Stimulated activated CD4-positive, alpha-beta T cell treated with anti-CD3 and anti-CD28 coated beads, Interleukin-12 subunit alpha, Interleukin-12 subunit beta, amount 100 ng/mL, for 24 hours (primary cell): ENCODE data around the gene ESYT2.
"Not testable (repeated sequence)": the region's sequence is repeated elsewhere in the genome, so short reads cannot be mapped to it uniquely, and the experiment has no call there.

ENCODE experiments used
- DNase-seq, 2 experiments: peaks; one replicate each; pipeline ENCODE4 v3.0.0-alpha.2; 2020; ENCODE audit warnings: low read depth in 2 of 2

ESYT2 gene

GRCh38 chr7:158829342-158830210 is at the start of gene ESYT2:
TSS of gene ESYT2 (minus strand) at chr7:158829509. CDS start at chr7:158829418, 91 bp downstream.
- peak; percentile 99 for DNase-seq

- not testable (repeated sequence) for DNase-seq
Measured at GRCh38 chr7:158878151-158879079, 49.1 kb upstream of the ESYT2 start.

GRCh38 chr7:158876984-158877383 is 47.7 kb upstream of the ESYT2 start:
- DNase-seq: no peak

GRCh38 chr7:158869876-158870275 is 40.6 kb upstream of the ESYT2 start:
- no peak for DNase-seq

- no peak for DNase-seq
Measured at GRCh38 chr7:158868764-158869410, 39.6 kb upstream of the ESYT2 start.

GRCh38 chr7:158867214-158867984 is 38.1 kb upstream of the ESYT2 start:
- no peak for DNase-seq

- DNase-seq: no peak
Measured at GRCh38 chr7:158865977-158866376, 36.7 kb upstream of the ESYT2 start.

- no peak for DNase-seq
Measured at GRCh38 chr7:158865462-158865922, 36.2 kb upstream of the ESYT2 start.

GRCh38 chr7:158864833-158865232 is 35.5 kb upstream of the ESYT2 start:
- DNase-seq: no peak

GRCh38 chr7:158864507-158864820 is 35.2 kb upstream of the ESYT2 start:
- DNase-seq: no peak

- DNase-seq: peak in 1 of 2 experiments; percentile 42
Measured at GRCh38 chr7:158863611-158864506, 34.5 kb upstream of the ESYT2 start.

- DNase-seq: peak in 1 of 2 experiments; percentile 26
Measured at GRCh38 chr7:158862985-158863610, 33.8 kb upstream of the ESYT2 start.

- DNase-seq: no peak
Measured at GRCh38 chr7:158861936-158862704, 32.8 kb upstream of the ESYT2 start.

- DNase-seq: no peak
Measured at GRCh38 chr7:158861004-158861787, 31.9 kb upstream of the ESYT2 start.

- no peak for DNase-seq
Measured at GRCh38 chr7:158860394-158860793, 31.1 kb upstream of the ESYT2 start.

GRCh38 chr7:158858592-158859503 is 29.5 kb upstream of the ESYT2 start:
- DNase-seq: no peak
